Gastroesophageal sphincter (tissue), 4 donors: ENCODE measurements around the gene EXOC4. TPM values are rescaled to one million over a fixed set of nuclear protein-coding genes. Genes with fewer than 3 reads are reported as not detected.
"Not testable (repeated sequence)": the region's sequence is repeated elsewhere in the genome, so short reads cannot be mapped to it uniquely, and the experiment has no call there.

ENCODE experiments used
- ATAC-seq: fragments of 150-250 bp; one replicate; pipeline ENCODE4 v1.9.1; 2016; ENCODE audit warnings: mild to moderate bottlenecking, moderate library complexity
- H3K27ac ChIP-seq, 4 donors: fragments of 200-600 bp; sonication (generic) in 3 of 4; 1 replicate in 3 of 4; 2 replicates in 1 of 4; pipeline ENCODE4 v1.5.1; 2016 to 2019
- H3K27me3 ChIP-seq: fragments of 200-600 bp; sonication (generic); one replicate; pipeline ENCODE4 v1.5.1; 2019
- H3K36me3 ChIP-seq, 2 donors: fragments of 200-600 bp; sonication (generic); one replicate each; pipeline ENCODE4 v1.5.1; 2019; ENCODE audit warnings: control low read depth in 1 of 2
- H3K4me1 ChIP-seq, 3 donors: fragments of 200-600 bp; sonication (generic); 1 replicate in 2 of 3; 2 replicates in 1 of 3; pipeline ENCODE4 v1.5.1; 2016 to 2019; ENCODE audit warnings: control low read depth in 2 of 3
- H3K4me3 ChIP-seq, 2 donors: fragments of 200-600 bp; sonication (generic); one replicate each; pipeline ENCODE4 v1.5.1; 2019; ENCODE audit warnings: mild to moderate bottlenecking in 1 of 2, moderate library complexity in 1 of 2
- H3K9me3 ChIP-seq, 3 donors: fragments of 200-600 bp; sonication (generic); one replicate each; pipeline ENCODE4 v1.5.1; 2017 to 2019; ENCODE audit warnings: control low read depth in 2 of 3
- EP300 ChIP-seq: sonication (generic); formaldehyde crosslinking; IDR thresholded peaks from one replicate; pipeline ENCODE4 v1.6.1; 2017; ENCODE audit warnings: antibody characterized with exemption, mild to moderate bottlenecking
- POLR2A ChIP-seq, 2 donors: fragments of 450-650 bp; IDR thresholded peaks; one replicate each; pipeline ENCODE4 v1.6.1; 2017; ENCODE audit warnings: antibody characterized with exemption in 2 of 2, mild to moderate bottlenecking in 2 of 2, moderate library complexity in 1 of 2
- POLR2AphosphoS5 ChIP-seq: sonication (generic); formaldehyde crosslinking; IDR thresholded peaks from one replicate; pipeline ENCODE4 v1.6.1; 2017; ENCODE audit warnings: antibody characterized with exemption
- WGBS, 2 donors: methylation state at CpG; one replicate each; pipeline ENCODE4 v1.1.5; 2018; ENCODE audit warnings: low coverage in 1 of 2; 5-methylcytosine and 5-hydroxymethylcytosine counted together
- total RNA-seq, 4 donors: library from RNA; depleted of rRNA; stranded (reverse); fragments of >200 nt; gene quantifications; one replicate each; pipeline ENCODE4 v1.1.0, GENCODE V29; 2016
- TF ChIP-seq, protein P1 (sequence below), 4 experiments: fragments of 200-600 bp in 2 of 4; fragments of 450-650 bp in 2 of 4; sonication (generic) in 1 of 4; IDR thresholded peaks; one replicate each; pipeline ENCODE4 v1.5.1; 2017 to 2019; ENCODE audit warnings: antibody characterized with exemption in 4 of 4, mild to moderate bottlenecking in 2 of 4, moderate library complexity in 2 of 4

EXOC4 gene
- total RNA-seq, 4 donors from 2014 or later, result 46.3 to 85.8 (median 51.9) TPM

DNA sequence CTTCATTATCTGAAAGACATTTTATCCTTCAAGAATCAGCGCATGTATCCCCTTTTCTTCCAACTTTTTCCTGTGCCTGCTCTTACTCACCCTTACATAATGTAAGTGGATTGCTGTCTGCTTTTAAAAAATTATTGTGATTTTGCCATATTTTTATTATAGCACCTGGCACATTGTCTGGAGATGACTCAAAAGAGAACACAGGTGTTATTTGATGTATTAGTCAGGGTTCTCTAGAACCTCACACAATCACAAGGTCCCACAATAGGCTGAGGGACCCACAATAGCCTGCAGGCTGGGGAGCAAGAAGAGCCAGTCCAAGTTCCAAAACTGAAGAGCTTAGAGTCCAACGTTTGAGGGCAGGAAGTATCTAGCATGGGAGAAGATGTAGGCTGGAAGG lies 390.0 kb downstream of the EXOC4 start:
- Histone ChIP-seq H3K9me3 (peaks cover 0 to 12% (median 0%) of the 10 kb centered on the region in 3 donors), H3K4me1 (peaks cover 2 to 14% (median 7%) of the 10 kb centered on the region in 3 donors), H3K27me3 (no peaks in the 10 kb centered on the region), H3K4me3 (no peak overlapping the region), H3K36me3 (no peaks in the 10 kb centered on the region), H3K27ac (no peak overlapping the region)
- 77 to 85% methylated on average over 2 of the region's 2 CpGs for WGBS, 2 donors
- no peak for ATAC-seq
- no peak for TF ChIP-seq POLR2AphosphoS5
- TF ChIP-seq, protein P1, sequence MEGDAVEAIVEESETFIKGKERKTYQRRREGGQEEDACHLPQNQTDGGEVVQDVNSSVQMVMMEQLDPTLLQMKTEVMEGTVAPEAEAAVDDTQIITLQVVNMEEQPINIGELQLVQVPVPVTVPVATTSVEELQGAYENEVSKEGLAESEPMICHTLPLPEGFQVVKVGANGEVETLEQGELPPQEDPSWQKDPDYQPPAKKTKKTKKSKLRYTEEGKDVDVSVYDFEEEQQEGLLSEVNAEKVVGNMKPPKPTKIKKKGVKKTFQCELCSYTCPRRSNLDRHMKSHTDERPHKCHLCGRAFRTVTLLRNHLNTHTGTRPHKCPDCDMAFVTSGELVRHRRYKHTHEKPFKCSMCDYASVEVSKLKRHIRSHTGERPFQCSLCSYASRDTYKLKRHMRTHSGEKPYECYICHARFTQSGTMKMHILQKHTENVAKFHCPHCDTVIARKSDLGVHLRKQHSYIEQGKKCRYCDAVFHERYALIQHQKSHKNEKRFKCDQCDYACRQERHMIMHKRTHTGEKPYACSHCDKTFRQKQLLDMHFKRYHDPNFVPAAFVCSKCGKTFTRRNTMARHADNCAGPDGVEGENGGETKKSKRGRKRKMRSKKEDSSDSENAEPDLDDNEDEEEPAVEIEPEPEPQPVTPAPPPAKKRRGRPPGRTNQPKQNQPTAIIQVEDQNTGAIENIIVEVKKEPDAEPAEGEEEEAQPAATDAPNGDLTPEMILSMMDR (IDR thresholded peaks at IDR 0.05), result no peak

DNA sequence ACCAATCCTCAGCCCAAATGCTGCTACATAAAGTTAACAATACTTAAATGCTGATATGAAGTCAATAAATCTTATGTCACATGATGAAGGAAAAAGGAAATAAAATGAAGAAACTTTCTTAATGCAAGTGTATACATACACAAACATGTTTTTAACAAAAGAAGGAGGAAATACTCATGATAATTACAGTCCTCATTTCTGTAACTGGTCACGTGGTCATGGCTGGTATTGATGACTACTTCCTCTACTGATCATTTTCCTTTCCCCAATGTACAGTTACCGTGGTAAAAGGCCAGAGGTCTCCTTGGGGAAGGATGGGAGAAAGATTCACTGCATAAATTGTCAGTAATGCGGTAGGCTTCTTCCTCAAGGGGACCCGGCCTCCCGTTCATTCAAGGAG lies 390.8 kb downstream of the EXOC4 start:
- H3K27ac ChIP-seq, H3K4me3 ChIP-seq, ATAC-seq, H3K27me3 ChIP-seq, H3K36me3 ChIP-seq: not testable (repeated sequence)
- peaks cover 2 to 14% (median 7%) of the 10 kb centered on the region in 3 donors for H3K4me1 ChIP-seq
- WGBS, 2 donors, result 97 to 100% methylated on average over 4 to 5 of the region's 5 CpGs
- H3K9me3 ChIP-seq, result peaks cover 0 to 12% (median 0%) of the 10 kb centered on the region in 3 donors

DNA sequence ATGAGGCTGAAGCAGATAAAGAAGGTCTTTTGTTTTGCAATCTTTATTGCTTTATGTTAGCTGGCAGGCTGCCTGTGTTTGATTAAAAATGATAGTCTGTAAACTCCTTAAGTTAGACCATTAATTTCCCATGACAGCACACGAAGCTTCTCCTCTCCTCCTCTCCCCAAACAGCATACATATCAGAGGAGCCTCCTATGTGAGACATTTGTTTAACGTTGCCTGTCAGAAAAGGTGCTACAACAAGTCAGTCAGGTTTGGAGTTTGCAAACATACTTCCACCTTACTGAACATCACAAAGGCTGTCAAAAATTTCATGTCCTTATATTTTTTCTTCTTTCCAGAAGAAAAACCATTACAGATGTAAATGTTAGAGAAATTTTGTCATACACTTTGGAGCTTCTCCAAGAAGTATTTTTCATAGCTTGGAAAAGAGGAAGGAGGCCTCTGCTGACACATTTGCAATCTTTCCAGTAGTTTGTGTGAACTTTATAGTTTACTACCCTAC lies 393.1 kb downstream of the EXOC4 start:
- no peaks in the 10 kb centered on the region for H3K27me3 ChIP-seq
- peaks cover 0 to 12% (median 0%) of the 10 kb centered on the region in 3 donors for H3K9me3 ChIP-seq
- H3K36me3 ChIP-seq, result no peaks in the 10 kb centered on the region
- TF ChIP-seq, protein P1 (IDR thresholded peaks at IDR 0.05), result no peak
- TF ChIP-seq POLR2AphosphoS5 (no peak), POLR2A (IDR thresholded peaks at IDR 0.05) (no peak), EP300 (no peak)
- peaks cover 2 to 14% (median 7%) of the 10 kb centered on the region in 3 donors for H3K4me1 ChIP-seq
- no peak overlapping the region for H3K27ac ChIP-seq
- 8 to 10% methylated on average over 2 of the region's 2 CpGs for whole genome bisulfite sequencing, 2 donors
- no peak for ATAC-seq
- H3K4me3 ChIP-seq, result no peak overlapping the region

DNA sequence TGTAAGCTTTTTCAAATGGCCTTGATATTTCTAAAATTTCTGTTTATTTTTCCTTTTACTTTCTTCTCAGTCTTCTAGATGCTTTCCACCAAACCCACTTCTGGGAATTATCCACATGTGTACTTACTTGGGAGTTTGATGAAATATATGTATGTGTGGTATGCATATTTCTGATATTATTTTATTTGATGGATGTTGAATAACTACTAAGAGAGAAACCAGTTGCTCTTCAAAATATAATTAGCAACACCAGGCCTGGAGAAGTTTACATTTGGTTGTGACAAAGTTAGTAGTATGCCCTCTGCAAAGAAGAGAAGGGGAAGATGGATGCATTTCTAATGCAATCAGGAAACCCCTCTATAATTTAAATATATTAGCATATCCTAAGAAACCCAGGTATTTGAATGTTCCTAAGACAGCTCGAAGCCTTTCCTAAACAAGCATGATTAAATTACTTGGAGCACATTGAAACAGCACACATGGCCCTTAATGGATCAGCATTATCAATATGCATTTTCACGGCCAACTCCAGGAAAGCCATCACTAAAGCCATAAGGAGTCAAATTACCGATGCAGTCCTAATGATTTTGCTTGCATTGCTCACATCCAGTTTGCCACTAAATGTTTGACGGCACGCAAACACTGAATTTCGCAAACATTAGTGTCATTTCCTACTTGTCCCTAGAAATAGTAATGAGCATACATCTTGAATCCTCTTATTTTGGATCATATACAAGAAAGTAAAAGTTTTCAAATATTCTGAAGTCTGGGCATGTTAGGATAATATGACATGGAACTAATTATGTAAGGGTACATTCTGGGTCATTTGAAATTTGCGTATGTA lies 393.8 kb downstream of the EXOC4 start:
- Histone ChIP-seq H3K27ac (no peak overlapping the region), H3K4me3 (no peak overlapping the region), H3K36me3 (no peaks in the 10 kb centered on the region), H3K9me3 (peaks cover 0 to 12% (median 0%) of the 10 kb centered on the region in 3 donors), H3K27me3 (no peaks in the 10 kb centered on the region), H3K4me1 (peaks cover 2 to 14% (median 7%) of the 10 kb centered on the region in 3 donors)
- 89 to 95% methylated on average over 7 of the region's 7 CpGs for WGBS, 2 donors
- no peak for TF ChIP-seq POLR2AphosphoS5
- TF ChIP-seq, protein P1 (IDR thresholded peaks at IDR 0.05), result no peak
- TF ChIP-seq EP300, result no peak
- no peak for TF ChIP-seq POLR2A (IDR thresholded peaks at IDR 0.05)
- no peak for ATAC-seq

DNA sequence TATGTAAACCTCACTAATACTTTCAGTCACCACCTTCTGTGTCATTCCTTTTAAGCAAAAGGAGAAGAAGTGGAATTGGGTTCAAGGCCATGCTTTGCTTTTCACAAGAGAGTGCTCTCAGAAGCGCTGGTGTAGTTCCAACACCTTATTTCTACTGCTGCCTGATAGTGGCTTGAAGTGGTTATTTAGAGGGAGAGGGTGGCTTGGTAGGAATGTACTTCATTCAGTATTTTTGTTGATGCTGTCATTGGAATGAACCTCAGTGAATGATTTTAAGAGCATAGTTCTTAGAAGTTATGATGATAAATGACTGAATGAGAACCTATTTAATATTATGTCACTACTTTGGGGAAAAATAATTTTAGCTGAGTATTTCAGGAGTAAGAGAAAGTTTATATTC lies 396.7 kb downstream of the EXOC4 start:
- WGBS, 2 donors, result 100% methylated on average over 1 of the region's 1 CpG; no CpG with 5 or more reads in 1 of the 2 donors
- no peak overlapping the region for H3K27ac ChIP-seq

More for the DNA sequence above, 396.7 kb downstream of the EXOC4 start:
- Histone ChIP-seq H3K36me3 (no peaks in the 10 kb centered on the region), H3K27me3 (no peaks in the 10 kb centered on the region), H3K4me1 (peaks cover 2 to 14% (median 7%) of the 10 kb centered on the region in 3 donors), H3K4me3 (no peak overlapping the region), H3K9me3 (peaks cover 0 to 2% (median 0%) of the 10 kb centered on the region in 3 donors)
- TF ChIP-seq POLR2AphosphoS5, result no peak
- TF ChIP-seq, protein P1 (IDR thresholded peaks at IDR 0.05), result no peak
- no peak for TF ChIP-seq EP300
- no peak for TF ChIP-seq POLR2A (IDR thresholded peaks at IDR 0.05)
- no peak for ATAC-seq
